Omental fat pad (tissue), 4 donors: Measurements from ENCODE around the gene IFT57. TPM values are rescaled to one million over a fixed set of nuclear protein-coding genes. Genes with fewer than 3 reads are reported as not detected.

ENCODE experiments used
- ATAC-seq: fragments of 150-250 bp; one replicate; pipeline ENCODE4 v1.9.1; 2016; ENCODE audit warnings: mild to moderate bottlenecking, moderate library complexity; ENCODE audit not compliant: low FRiP score
- DNase-seq: peaks from one replicate; pipeline ENCODE4 v3.0.0-alpha.2; 2019; ENCODE audit warnings: low spot score
- total RNA-seq, 4 donors: library from RNA; depleted of rRNA; stranded (reverse); fragments of >200 nt; gene quantifications; one replicate each; pipeline ENCODE4 v1.1.0, GENCODE V29; 2016
- TF ChIP-seq, protein P1 (sequence below), 3 donors: fragments of 450-650 bp; IDR thresholded peaks; one replicate each; pipeline ENCODE4 v1.5.1; 2016 to 2017; ENCODE audit warnings: antibody characterized with exemption in 3 of 3, mild to moderate bottlenecking in 3 of 3, moderate library complexity in 2 of 3

IFT57 gene
- total RNA-seq, 4 donors from 2014 or later = 31.6 to 59.6 (median 51.0) TPM

DNA sequence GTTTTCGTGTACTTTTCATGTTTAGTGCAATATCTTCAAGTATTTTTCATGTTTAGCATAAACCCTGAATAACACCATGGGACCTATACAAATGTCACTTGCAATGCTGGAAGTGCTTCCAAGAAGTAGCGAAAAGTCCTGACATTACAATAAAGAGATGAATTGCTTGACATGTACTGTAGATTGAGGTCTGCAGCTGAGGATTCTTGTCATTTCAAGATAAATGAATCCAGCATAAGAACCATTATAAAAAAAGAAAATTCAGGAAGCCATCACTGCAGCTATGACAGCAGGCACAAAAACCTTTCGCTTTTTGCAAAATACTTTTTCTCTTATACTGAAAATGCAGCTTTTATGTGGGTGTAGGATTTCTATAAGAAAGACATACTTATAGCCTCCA lies 37.4 kb downstream of the IFT57 start:
- TF ChIP-seq, protein P1, sequence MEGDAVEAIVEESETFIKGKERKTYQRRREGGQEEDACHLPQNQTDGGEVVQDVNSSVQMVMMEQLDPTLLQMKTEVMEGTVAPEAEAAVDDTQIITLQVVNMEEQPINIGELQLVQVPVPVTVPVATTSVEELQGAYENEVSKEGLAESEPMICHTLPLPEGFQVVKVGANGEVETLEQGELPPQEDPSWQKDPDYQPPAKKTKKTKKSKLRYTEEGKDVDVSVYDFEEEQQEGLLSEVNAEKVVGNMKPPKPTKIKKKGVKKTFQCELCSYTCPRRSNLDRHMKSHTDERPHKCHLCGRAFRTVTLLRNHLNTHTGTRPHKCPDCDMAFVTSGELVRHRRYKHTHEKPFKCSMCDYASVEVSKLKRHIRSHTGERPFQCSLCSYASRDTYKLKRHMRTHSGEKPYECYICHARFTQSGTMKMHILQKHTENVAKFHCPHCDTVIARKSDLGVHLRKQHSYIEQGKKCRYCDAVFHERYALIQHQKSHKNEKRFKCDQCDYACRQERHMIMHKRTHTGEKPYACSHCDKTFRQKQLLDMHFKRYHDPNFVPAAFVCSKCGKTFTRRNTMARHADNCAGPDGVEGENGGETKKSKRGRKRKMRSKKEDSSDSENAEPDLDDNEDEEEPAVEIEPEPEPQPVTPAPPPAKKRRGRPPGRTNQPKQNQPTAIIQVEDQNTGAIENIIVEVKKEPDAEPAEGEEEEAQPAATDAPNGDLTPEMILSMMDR (IDR thresholded peaks at IDR 0.05) = no peak
- DNase-seq (no peak), ATAC-seq (no peak)

DNA sequence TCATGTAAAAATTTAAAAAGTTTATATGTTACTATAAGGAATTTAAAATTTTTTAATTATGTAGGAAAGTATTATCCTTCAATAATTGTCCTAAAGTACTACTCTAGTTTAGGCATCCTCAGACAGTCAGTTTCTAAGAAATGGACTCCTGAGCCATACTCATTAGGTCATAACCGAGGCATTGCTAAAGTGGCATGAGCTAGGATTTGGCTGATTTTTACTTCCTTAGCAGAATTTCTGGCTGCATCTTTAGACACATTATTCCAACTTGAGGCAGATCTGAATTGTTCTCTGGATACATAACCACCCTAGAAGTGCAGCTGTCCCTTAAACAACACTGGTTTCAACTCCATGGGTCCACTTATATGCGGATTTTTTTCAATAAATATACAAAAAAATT lies 38.3 kb downstream of the IFT57 start:
- DNase-seq (no peak), ATAC-seq (no peak)
- TF ChIP-seq, protein P1 (IDR thresholded peaks at IDR 0.05) = no peak

DNA sequence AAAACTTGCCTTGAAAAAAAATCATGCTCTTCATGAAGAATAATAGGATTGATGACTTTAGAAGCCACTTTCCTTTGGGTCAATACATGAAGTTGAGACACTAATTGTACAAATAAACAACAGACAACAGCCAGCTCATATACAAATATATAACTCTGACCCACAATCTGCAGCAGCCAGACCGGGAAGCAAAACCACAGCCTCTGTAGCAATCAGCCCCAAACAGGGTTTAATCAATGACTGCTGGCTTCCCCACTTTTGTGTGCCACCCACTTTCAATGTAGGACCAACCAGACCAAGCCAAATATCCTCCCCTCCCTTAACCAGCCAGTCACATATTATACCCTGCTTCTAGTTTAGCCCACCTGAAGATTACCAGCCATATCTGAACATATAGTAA lies 39.0 kb downstream of the IFT57 start:
- ATAC-seq (no peak), DNase-seq (no peak)
- TF ChIP-seq, protein P1 (IDR thresholded peaks at IDR 0.05) = no peak

DNA sequence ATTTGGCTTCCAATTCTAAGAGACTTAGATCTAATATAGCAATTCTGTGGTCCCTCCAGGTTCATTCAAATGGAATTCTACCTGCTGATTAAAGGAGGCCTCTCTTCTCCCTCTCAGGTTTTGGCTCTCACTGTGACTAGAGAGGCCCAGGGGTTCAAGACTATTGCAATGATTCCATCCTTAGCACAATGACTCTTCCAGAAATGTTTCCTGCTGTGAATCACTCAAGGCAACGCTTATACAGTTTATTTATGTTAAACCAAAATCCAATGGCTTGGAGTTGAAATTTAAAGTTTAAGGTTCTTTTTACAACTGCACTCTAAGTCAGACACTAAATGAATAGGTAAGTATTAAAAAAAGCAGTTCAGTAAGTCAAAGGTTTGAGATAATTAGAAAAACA lies 39.9 kb downstream of the IFT57 start:
- TF ChIP-seq, protein P1 (IDR thresholded peaks at IDR 0.05) = no peak
- DNase-seq (no peak), ATAC-seq (no peak)

DNA sequence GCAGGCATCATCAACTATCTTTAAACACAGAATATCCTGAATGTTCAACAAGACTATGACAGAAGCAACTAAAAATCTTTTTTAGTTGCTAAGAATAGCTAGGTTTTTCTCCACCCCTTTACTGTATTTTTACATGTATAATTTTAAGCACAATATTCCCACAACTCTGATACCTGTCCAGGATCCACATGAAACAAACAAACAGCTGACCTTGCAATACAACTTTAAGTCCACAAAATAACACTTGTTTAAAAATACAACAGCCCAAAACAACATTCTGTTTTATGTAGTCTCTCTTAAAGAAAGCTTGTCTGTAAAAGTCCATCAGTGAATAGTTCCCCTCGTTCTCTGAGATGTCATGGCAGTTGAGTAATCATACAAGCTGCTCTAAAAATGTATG lies 41.1 kb downstream of the IFT57 start:
- TF ChIP-seq, protein P1 (IDR thresholded peaks at IDR 0.05) = no peak
- ATAC-seq (no peak), DNase-seq (no peak)

DNA sequence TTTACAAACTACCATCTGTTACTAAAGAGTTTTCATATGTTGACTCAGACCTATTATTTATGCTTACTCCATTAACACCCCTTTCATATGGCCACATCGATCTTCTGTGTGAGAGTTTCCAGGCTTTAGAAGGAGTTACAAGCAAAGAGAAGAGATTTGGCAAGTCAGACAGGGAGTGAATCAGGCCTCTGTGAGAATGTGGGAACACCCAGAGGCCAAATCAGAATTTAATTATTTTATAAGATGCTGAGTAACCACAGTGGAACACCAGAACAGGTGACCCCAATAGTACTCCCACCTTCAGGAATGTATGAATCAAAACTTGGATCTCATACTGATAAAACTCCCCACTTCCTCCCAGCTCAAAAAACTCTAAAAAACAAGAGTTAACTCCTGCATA lies 42.0 kb downstream of the IFT57 start:
- DNase-seq (no peak), ATAC-seq (peak; percentile 92)
- TF ChIP-seq, protein P1 (IDR thresholded peaks at IDR 0.05) = no peak

DNA sequence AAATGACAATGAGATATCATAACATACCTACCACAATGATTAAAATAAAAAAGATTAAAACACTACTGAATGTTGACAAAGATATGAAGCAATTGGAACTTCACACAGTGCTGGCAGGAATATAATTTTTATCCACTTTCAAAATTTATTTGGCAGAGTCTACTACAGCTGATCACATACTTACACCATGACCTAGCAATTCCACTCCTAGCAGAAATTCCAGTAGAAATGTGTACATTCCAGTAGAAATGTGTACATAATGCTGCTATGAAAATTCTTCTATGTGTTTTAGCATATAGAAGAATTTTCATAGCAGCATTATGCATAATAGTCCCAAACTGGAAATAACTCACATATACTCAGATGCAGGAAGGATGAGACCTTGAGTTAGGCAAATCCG lies 43.5 kb downstream of the IFT57 start:
- DNase-seq (no peak), ATAC-seq (no peak)
- TF ChIP-seq, protein P1 (IDR thresholded peaks at IDR 0.05) = no peak
